DOHH2 (cell line): ENCODE measurements around the gene ACACB.

Source experiments
- CTCF ChIP-seq: fragments of 200-600 bp; sonication (generic); IDR thresholded peaks from one replicate; pipeline ENCODE4 v1.5.1; 2014; ENCODE audit warnings: antibody characterized with exemption, mild to moderate bottlenecking, low read depth, low read length; ENCODE audit not compliant: poor library complexity, severe bottlenecking
- EZH2phosphoT487 ChIP-seq: fragments of 200-600 bp; sonication (generic); IDR thresholded peaks from 2 replicates; pipeline ENCODE4 v1.6.1; 2017; ENCODE audit warnings: borderline replicate concordance, mild to moderate bottlenecking, antibody characterized with exemption, low read length, moderate library complexity, mixed read lengths

GRCh38 chr12:109097435-109098182, 18.8 kb upstream of the ACACB start, which contains the start of gene UNG:
- TF ChIP-seq CTCF (no peak), EZH2phosphoT487 (no peak)
